GM06990 (cell line): Measurements from ENCODE around the gene JAKMIP3.

Experiments used
- DNase-seq: peaks from one replicate; pipeline ENCODE4 v3.0.0-alpha.2; 2011; ENCODE audit not compliant: insufficient read length; ENCODE audit errors: extremely low read depth
- H3K27me3 ChIP-seq: replicated peaks from 2 replicates; pipeline ENCODE4 v1.6.0; 2011; ENCODE audit warnings: low read length; ENCODE audit not compliant: control insufficient read depth, insufficient read depth
- H3K36me3 ChIP-seq: 2 replicates; pipeline ENCODE4 v1.5.1; 2011; ENCODE audit warnings: low read length; ENCODE audit not compliant: control insufficient read depth, insufficient read depth
- H3K4me3 ChIP-seq: replicated peaks from 2 replicates; pipeline ENCODE4 v1.5.1; 2011; ENCODE audit warnings: low read depth, mild to moderate bottlenecking, control low read depth, low read length
- TF ChIP-seq, protein P1 (sequence below): IDR thresholded peaks from 2 replicates; pipeline ENCODE4 v1.5.1; 2011; ENCODE audit warnings: low read length, control low read depth, mild to moderate bottlenecking, inconsistent platforms; ENCODE audit not compliant: insufficient read depth, poor library complexity, severe bottlenecking

Gene JAKMIP3

DNA sequence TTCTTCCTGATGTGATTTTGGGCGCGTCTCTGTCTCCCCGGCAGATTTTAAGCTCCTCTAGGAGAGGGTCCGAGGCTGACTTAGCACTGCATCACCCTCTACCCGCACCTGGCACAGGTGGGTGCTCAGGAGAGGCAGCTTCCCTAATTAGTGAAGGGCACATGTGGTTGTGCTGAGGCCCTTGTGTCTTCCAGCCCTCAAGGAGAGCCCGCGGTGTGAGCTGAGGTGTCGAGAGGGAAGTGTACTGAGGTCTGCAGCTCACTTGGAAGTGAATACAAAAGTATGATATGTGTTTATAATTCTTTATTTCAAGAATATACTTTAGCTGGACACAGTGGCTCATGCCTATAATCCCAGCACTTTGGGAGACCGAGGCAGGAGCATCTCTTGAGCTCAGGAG, 20.4 kb upstream of the JAKMIP3 start:
- no peak overlapping the region for H3K4me3 ChIP-seq
- H3K36me3 ChIP-seq: no peaks in the 10 kb centered on the region
- no peak for DNase-seq
- TF ChIP-seq, protein P1, sequence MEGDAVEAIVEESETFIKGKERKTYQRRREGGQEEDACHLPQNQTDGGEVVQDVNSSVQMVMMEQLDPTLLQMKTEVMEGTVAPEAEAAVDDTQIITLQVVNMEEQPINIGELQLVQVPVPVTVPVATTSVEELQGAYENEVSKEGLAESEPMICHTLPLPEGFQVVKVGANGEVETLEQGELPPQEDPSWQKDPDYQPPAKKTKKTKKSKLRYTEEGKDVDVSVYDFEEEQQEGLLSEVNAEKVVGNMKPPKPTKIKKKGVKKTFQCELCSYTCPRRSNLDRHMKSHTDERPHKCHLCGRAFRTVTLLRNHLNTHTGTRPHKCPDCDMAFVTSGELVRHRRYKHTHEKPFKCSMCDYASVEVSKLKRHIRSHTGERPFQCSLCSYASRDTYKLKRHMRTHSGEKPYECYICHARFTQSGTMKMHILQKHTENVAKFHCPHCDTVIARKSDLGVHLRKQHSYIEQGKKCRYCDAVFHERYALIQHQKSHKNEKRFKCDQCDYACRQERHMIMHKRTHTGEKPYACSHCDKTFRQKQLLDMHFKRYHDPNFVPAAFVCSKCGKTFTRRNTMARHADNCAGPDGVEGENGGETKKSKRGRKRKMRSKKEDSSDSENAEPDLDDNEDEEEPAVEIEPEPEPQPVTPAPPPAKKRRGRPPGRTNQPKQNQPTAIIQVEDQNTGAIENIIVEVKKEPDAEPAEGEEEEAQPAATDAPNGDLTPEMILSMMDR: no peak
- no peaks in the 10 kb centered on the region; the same call in 1 of the 2 replicates for H3K27me3 ChIP-seq

DNA sequence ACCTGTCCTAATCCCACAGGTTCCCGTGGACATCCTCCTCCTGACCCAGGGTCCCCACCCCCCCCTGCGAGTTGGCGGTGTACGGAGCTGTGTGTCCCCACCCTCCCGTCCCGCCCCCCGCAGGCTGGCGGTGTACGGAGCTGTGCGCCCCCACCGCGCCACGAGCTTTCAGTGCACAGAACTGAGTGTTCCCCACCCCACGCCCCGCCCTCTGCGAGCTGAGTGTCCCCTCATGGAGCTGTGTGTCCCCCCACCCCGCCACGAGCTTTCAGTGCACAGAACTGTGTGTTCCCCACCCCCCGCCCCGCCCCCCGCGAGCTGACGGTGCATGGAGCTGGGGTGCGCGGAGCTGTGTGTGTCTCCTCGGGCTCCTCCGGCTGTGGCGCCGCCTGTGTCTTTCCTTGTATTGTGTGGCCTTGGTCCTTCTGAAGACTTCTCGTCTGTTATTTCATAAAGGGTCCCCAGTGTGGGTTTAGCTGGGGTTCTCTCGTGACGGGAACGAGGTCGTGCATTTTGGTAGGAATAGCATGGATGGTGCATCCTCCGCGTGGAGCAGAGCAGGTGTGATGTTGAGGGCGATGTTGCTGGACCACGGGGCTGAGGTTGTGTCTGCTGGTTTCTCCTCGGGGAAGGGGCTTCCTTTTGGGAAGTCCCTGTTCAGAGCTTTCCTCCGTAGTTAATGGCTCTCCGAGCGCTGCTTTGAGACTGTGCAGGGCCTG, 18.0 kb upstream of the JAKMIP3 start:
- TF ChIP-seq, protein P1: no peak
- Histone ChIP-seq H3K4me3 (no peak overlapping the region), H3K27me3 (no peaks in the 10 kb centered on the region; the same call in 1 of the 2 replicates), H3K36me3 (no peaks in the 10 kb centered on the region)
- no peak for DNase-seq

DNA sequence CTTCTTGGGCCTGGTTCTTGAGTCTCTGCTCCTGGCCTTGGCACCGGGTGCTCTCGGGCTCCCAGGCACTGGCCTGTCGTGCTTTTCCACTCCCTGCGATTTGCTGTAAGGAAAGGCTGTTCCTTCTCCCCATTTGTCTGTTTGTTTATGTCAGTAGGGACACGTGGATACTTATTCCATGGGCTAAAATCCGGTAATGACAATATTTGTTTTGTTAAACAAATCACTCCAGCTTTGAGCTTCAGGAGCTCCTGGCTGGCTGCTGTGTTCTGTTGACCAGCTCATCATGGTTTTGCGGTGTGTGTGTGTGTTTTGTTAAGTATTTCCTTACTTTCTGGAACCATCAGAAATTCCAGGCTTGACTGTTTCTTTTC, 17.5 kb upstream of the JAKMIP3 start:
- no peak overlapping the region for H3K4me3 ChIP-seq
- no peaks in the 10 kb centered on the region; the same call in 1 of the 2 replicates for H3K27me3 ChIP-seq
- DNase-seq: no peak
- no peaks in the 10 kb centered on the region for H3K36me3 ChIP-seq
- TF ChIP-seq, protein P1: no peak

DNA sequence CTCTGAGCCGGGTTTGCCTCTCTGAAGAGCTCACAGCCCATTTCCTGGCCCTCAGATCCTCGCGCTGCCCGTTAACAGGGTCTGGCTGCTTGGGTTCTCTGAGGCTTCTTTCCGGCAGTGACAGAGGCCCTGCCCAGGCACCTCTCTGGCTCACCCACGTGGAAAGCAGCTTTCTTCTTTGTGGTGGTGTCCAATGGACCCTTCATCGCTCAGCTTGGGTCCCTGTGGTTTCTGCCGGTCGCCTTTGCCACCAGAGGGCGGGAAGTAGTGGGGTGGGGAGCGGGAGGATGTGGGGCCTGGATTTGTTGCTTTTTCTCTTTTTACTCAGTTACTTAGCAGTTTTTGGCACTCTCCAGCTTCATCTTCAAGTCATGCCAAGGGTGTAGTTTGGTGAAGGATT, 15.6 kb upstream of the JAKMIP3 start:
- no peak for DNase-seq
- Histone ChIP-seq H3K4me3 (no peak overlapping the region), H3K27me3 (no peaks in the 10 kb centered on the region), H3K36me3 (no peaks in the 10 kb centered on the region)
- TF ChIP-seq, protein P1: no peak

DNA sequence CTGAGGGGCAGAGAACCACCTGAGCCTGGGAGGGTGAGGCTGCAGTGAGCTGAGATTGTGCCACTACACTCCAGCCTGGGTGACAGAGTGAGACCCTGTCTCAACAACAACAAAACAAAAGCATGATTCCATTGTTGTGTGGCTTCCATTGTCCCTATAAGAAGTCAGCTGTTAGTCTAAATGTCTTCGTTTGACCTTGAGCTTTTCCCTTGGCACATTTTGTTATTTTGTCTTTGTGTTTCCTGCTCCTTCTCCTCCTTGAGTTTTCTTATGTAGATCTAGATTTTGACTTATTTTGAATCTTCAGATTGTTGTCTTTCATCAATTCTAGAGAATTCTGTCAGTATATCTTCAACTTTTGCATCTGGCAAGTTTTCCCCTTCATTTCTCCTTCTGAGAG, 13.6 kb upstream of the JAKMIP3 start:
- Histone ChIP-seq H3K36me3 (no peaks in the 10 kb centered on the region), H3K4me3 (no peak overlapping the region), H3K27me3 (no peaks in the 10 kb centered on the region)
- no peak for DNase-seq
- TF ChIP-seq, protein P1: no peak

DNA sequence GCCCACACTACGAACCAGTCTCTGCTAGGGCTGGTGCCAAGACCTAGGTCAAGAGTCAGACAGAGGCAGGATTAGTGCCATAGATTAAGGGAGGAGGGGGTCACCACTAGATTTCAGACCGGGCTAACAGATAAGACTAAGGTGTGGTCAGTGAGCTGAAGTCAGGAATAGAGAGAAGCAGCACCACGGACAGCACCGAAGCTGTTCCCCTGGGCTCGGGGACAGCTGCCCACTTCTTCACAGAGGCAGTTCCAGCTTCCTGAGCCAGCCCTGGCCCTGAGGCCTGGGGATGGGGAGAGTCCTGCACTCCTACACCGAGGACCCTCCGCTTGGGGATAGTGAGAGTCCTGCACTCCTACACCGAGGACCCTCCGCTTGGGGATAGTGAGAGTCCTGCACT, 11.2 kb upstream of the JAKMIP3 start:
- H3K27me3 ChIP-seq: no peaks in the 10 kb centered on the region
- no peak for DNase-seq
- H3K36me3 ChIP-seq: no peaks in the 10 kb centered on the region
- H3K4me3 ChIP-seq: no peak overlapping the region
- TF ChIP-seq, protein P1: no peak
